Fibroblast of skin of abdomen (primary cell): ENCODE results near the gene HTRA2.
A peak's percentile ranks its signal among the peaks of the same experiment; 100 is the strongest.

Experiments
- DNase-seq: peaks from one replicate; pipeline ENCODE4 v3.0.0-alpha.2; 2013

Gene HTRA2

GRCh38 chr2:74500578-74500946 is 29.2 kb upstream of the HTRA2 start:
- DNase-seq, result no peak

GRCh38 chr2:74501335-74502071 is 28.2 kb upstream of the HTRA2 start:
- DNase-seq, result no peak

DNA sequence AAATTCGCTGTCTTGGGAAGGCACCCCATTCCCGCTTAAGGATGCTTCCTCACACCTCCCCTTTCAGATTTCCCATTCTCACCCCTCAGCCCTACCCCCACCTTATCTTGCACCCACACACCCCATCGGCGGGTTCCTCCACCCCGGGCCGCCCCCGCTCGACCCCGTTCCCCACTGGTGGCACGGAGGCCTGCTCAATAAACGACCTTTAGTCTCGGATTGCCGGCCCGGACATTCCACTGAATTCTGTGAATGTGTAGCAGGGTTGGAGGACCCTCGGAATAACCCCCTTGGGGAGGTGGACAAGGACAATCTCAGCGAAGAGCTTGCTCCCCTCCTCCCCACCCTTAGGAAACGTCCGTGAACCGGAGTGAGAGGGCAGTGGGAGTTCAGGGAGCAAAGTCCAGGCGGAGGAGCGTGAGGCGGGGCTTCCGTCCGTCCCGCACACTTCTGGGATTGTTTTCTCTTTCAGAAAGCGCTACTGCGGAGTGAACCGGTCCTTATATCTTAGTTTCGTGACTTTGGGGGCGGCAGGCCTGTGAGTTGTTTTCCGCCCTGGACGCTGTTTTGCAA is 27.5 kb upstream of the HTRA2 start:
- DNase-seq, result no peak

GRCh38 chr2:74502720-74503505 is 26.8 kb upstream of the HTRA2 start:
- DNase-seq, result peak; percentile 77

DNA sequence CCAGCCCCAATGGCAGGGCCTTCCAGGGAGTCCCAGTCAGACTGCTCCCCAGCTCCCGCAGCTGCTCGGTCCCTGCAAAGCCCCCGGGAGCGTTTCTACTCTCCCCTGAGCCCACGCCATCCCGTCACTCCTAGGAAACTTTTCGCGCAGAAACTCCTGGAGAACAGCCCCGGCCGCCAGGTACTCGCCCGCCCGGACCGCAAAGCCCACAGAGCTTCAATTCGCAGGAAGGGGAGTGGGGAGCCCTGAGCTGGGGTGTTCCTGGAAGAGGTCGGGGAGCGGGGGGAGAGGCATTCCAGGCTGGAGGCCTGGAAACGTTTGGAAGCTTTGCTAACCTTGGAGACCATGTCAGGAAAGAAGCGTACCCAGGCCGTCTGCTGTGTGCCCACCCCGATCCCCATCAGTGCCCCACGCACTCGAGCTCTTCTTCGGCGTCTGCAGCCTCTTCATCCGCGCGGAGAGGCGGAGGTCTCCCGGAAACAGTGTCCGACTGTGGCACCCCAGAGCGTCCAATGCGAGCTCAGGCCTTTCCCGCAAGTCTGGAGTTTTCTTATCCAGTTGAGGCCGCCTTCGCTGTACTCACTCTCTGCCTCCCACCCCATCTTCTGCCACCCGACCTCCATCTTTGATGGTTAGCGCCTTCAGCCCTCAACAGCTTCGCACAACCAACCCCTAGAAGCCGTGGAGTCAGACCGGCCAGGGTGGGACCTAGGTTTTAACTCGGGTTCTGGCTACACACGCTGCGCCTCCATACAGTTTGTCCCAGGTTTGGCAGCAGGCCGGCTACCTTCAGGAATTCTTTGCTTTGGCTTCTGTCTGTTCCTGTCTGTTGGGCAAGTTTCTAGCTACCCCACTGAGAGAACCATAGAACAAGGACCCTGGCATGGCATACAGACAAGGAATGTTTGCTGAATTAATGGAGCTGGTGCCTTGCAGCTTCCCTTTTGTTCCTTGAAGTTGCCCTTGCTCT is 25.9 kb upstream of the HTRA2 start:
- DNase-seq, result no peak

DNA sequence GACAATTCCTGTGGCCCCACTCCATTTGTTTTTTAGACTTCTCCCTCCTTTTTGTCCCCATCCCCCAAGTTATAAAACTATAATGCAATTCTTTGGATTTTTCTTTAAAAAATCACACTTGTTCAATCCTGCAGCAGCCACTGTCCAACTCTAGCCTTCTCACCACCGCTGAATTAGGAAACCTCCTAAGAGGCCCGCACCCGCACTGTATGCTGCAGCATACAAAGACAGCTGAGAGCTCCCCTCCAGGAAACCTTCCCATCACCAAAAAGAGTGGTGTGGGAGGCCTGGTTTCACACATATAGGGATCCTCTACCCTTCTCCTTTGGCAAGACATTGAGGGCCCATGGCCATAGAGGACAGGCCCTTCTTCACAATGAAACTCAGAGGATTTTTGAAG is 25.1 kb upstream of the HTRA2 start:
- DNase-seq, result no peak

GRCh38 chr2:74505448-74506246 is 24.1 kb upstream of the HTRA2 start:
- DNase-seq, result no peak

GRCh38 chr2:74507145-74507925 is 22.4 kb upstream of the HTRA2 start, which contains the start of gene PCGF1:
Gene PCGF1, minus strand, starts transcription at chr2:74507695. Its CDS starts 27 bp downstream, at chr2:74507668.
- DNase-seq, result peak; percentile 98

DNA sequence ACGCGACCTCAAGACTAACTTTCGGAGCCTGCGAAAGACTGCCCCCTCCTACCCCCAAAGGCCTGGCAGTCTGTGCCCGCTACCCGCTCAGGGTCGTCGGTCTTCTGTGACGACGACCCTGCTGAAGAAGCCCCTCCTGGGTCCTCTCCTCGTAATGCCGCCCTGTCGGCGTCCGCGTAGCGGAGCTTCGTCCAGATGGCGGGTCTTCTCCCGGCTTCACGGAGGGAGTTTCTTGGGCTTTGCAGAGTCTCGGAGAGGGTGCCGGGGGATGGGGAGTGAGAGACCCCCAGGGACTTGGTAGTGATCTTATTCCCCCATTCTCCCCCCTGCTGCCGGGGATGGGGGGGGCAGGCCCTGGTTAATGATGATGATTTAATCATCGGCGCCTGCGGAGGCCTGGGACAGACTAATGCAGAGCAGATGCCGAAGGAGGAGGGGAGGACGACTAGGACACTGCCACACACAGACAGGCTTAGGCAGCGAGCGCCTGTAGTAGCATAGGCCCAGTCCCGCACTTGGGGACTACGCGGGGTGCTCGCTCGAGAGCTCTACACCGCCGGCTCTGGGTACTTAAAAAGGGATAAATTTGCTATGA is 21.7 kb upstream of the HTRA2 start:
- peak; percentile 87 for DNase-seq

- no peak for DNase-seq
Measured at GRCh38 chr2:74510272-74510671, 19.5 kb upstream of the HTRA2 start.

DNA sequence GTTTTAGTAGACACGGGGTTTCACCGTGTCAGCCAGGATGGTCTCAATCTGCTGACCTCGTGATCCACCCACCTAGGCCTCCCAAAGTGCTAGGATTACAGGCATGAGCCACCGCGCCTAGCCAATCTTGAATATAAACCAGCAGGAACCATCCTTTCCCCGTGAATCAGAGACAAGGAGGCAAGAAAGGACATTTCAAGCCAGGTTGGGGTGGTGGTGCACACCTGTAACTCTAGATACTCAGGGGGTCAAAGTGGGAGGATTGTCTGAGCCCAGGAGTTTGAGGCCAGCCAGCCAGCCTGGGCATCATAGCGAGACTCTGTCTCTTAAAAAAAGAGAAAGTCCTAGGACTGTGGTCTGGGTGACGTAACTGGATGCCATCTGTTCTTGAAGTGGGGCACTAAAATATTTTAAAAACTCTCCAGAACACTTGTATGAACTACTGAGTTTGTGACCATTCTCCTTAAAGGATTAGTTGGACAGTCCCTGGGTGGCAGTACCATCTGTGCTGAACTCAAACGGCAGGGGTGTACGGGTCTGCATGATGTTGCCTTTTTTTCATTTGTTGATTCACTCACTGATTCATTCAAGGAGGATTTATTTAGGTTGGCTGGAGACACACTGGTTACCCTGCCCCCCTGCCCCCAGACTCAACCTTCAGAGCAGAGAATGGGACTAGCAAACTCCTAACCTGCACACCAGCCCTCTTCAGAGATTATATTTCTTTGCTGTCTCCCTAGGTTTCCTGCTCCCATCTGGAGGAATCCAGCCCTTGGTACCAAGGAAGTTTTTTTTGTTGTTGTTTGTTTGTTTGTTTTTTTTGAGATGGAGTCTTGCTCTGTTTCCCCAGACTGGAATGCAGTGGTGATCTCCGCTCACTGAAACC is 18.4 kb upstream of the HTRA2 start:
- DNase-seq, result no peak

- no peak for DNase-seq
Measured at GRCh38 chr2:74512744-74513604, 16.8 kb upstream of the HTRA2 start.

DNA sequence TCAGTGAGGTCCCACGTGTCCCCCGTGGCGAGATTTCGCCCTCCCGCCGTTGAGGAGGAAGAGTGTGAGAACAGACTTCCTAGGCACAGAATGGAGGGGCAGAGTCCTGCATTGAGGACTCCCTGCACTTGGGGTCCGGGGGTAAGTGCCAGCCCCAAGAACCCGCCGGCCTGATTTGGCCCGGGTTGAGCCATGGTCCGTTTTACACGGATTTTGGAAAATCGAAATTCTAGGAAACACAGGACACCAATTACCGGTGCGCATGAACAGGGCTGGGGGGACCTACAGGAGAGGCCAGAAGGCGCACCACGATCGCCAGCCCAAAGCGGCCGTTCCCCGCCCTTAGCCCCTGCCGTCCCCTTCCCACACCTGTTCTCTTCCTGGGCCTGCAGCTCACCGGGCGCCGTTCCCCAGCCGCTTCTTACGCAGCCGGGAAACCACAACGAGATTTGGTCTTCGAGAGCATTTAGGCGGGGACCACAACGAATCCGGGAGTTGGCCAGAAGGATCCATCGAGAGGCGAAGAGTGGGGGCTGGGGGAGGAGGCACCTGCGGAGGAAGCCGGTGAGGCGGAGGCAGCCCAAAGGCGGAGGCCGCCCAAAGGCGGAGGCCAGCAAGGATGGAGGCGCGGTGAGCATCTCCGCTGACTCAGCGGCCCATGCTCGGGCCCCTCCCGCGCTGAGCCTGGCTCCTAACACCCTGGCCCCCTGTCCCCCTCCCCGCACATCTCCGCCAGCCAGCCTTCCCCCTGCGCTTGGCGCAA is 15.9 kb upstream of the HTRA2 start:
- DNase-seq, result no peak

DNA sequence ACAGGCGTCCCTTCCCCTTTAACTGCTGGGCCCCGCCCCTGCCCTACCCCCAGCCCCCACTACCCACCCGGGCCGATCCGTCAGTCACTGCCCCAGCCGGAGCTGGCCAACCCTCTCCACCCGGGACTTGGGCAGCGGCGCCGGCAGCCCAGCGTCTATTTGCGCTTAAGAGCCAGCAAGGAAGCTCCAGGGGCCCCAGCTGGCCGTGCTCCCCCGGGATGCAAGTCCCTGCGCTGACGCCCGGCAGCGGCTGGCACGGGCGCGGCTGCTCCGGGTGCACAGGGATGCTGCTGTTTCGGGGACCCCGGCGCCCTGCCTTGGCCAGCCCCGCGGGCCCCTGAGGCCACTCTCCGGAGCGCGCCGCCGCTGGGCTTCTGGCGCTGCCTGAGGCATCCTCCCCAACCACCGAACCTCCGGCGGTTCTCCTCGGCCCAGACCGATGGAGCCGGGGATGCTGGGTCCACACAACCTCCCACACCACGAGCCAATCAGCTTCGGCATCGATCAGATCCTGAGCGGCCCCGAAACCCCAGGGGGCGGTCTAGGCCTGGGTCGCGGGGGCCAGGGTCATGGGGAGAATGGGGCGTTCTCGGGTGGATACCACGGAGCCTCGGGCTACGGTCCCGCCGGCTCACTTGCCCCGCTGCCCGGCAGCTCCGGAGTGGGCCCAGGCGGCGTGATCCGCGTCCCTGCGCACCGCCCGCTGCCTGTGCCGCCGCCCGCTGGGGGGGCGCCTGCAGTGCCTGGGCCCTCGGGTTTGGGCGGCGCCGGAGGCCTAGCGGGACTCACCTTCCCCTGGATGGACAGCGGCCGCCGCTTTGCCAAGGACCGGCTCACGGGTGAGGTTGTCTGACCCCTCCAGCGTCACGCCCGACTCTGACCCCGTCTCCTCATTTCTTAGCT is 15.1 kb upstream of the HTRA2 start, which contains the start of gene TLX2:
TSS of gene TLX2 (plus strand) at position 83 of the 903 bp plus-strand sequence. CDS start at position 440, 357 bp downstream.
- no peak for DNase-seq

GRCh38 chr2:74515271-74515980 is 14.3 kb upstream of the HTRA2 start:
- DNase-seq, result no peak
